Right kidney (tissue), 9 donors: ENCODE data around the gene GPR157.
"Not testable (repeated sequence)": the region's sequence is repeated elsewhere in the genome, so short reads cannot be mapped to it uniquely, and the experiment has no call there.

Source experiments
- DNase-seq: peaks from one replicate; pipeline ENCODE4 v3.0.0-alpha.2; 2016
- long read RNA-seq, 8 donors: transcript quantifications; one replicate each; lab custom pipeline, GENCODE V29; 2026

GPR157 gene, protein sequence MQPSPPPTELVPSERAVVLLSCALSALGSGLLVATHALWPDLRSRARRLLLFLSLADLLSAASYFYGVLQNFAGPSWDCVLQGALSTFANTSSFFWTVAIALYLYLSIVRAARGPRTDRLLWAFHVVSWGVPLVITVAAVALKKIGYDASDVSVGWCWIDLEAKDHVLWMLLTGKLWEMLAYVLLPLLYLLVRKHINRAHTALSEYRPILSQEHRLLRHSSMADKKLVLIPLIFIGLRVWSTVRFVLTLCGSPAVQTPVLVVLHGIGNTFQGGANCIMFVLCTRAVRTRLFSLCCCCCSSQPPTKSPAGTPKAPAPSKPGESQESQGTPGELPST
- long read RNA-seq, donor 1 = 0 reads
- long read RNA-seq, donor 2 = 0 reads
- long read RNA-seq, donor 3, full-length matches to known transcripts = 1 of 1 reads
- long read RNA-seq, donor 3, partial matches to known transcripts = 0 of 1 reads
- long read RNA-seq, donor 3, other reads (novel, unspliced or antisense) = 0 of 1 reads
- long read RNA-seq, donor 4, full-length matches to known transcripts = 1 of 1 reads
- long read RNA-seq, donor 4, partial matches to known transcripts = 0 of 1 reads
- long read RNA-seq, donor 4, other reads (novel, unspliced or antisense) = 0 of 1 reads
- long read RNA-seq, donor 5 = 0 reads
- long read RNA-seq, donor 6 = 0 reads
- long read RNA-seq, donor 7, partial matches to known transcripts = 0 of 1 reads
- long read RNA-seq, donor 7, other reads (novel, unspliced or antisense) = 0 of 1 reads
- long read RNA-seq, donor 8 = 0 reads

DNA sequence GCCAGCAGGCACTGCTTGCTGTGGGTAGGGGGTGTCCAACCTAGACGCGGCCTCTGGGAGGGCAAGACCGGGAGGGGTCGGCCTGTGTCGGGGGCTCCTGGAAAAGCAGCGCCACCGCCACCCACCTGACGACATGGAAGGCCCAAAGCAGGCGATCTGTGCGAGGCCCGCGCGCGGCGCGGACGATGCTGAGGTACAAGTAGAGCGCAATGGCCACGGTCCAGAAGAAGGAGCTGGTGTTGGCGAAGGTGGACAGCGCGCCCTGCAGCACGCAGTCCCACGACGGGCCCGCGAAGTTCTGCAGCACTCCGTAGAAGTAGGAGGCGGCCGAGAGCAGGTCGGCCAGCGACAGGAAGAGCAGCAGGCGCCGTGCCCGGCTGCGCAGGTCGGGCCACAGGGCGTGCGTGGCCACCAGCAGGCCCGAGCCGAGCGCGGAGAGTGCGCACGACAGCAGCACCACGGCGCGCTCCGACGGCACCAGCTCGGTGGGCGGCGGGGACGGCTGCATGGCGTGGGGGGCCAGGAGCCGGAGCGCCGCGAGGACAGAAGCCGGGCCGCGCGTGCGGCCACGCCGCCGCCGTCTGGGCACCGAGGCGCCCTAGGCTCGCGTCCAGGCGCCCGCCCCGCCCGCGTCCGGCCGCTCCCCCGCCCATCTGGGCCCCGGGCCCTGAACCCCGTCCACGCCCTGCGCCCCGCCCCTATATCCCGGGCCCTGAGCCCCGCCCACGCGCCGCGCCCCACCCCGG, at the start of gene GPR157:
GPR157 (minus strand) TSS at position 583 of the 746 bp plus-strand sequence; CDS start at position 508, 75 bp downstream.
- DNase-seq = peak; percentile 81

DNA sequence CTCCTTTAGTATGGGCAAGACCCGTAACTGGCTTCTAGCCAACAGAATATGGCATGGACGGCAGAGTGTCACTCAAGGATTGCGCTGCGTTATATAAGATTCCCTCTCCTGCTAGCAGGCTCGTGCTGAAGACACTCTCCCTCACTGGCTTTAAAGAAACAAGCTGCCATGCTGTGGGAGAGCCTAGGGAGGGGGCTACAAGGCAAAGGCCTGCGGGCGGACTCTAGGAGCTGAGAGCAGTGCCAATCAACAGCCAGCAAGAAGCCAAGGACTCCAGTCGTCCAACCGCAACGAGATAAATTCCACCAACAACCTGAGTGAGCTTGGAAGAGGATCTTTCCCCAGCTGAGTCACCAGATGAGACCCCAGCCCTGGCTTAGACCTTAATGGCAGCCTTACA, 45.9 kb upstream of the GPR157 start:
- no peak for DNase-seq

GRCh38 chr1:9174243-9174642, 45.3 kb upstream of the GPR157 start:
- no peak for DNase-seq

- DNase-seq = no peak
Measured at GRCh38 chr1:9169601-9170137, 40.8 kb upstream of the GPR157 start.

DNA sequence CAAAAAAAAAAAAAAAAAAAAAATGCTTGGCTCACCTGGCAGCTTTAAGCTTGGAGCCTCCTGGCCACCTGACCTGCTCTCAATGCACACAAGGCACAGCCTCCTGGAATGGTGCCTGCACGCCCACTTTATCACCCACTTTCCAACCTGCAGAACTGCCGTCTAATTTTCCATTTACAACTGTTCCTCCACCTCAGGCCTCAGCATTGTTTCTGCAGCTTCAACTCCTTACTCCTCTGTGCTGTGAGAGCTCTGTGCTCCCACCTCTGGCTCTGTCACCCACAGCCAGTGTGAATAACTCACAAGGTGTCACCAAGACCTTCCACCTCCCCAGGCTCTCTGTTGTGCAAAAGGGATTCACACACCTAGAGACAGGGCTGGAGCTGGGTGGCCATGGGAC, 38.7 kb upstream of the GPR157 start:
- DNase-seq = no peak

DNA sequence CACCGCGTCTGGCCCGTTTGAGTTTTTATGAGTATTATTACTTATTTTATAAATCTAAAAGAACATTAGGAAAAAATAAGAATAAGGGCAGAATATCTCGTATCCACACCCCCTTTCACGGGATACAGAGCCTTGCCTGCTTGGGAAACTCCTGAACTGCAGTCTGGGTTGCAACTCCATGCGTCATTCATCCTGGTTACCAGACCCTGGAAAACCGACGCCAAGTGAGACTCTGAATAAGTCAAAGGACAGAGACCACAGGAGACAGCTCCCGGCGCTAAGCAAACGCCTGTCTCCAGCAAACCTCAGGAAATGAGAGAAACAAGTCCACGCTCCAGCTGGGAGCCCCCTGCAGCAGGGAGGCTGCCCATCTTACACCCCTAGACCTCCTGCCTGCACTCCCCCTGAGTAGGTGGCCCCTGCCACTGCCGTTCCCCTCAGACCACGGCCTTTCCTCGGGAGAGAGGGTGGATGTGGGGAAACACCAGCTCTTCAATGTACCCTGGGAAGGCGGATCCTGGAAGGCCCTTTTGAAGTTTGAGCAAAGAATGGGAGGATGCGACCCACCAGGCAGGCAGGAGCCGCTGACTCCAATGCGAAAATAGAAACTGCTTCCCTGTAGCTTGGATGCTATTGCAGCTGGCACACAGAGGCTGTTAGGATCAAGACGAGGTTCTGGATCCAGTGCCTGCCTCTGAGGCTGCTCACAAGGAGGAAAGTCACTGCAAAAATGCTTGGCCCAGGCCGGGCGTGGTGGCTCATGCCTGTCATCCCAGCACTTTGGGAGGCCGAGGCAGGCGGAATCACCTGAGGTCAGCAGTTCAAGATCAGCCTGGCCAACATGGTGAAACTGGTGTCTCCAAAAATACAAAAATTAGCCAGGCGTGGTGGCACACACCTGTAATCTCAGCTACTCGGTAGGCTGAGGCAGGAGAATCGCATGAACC, 37.7 kb upstream of the GPR157 start:
- DNase-seq = no peak

DNA sequence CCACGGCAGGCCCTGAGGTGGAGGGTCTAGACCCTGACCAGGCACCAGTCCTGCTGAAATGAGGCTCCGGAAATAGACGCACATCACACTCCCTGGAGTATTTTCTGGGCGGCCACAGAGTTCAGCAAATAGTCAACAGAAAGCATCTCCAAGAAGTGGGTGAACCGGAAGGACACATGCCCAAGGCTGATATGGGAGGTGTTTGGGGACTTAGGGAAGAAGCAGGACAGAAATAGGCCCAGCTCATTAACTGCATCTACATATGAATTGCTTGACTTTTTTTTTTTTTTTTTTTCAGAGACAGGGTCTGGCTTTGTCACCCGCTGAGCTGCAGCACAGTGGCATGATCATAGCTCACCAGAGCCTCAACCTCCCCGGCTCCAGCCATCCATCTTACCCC, 36.5 kb upstream of the GPR157 start:
- no peak for DNase-seq

- no peak for DNase-seq
Measured at GRCh38 chr1:9164919-9165318, 36.0 kb upstream of the GPR157 start.

DNA sequence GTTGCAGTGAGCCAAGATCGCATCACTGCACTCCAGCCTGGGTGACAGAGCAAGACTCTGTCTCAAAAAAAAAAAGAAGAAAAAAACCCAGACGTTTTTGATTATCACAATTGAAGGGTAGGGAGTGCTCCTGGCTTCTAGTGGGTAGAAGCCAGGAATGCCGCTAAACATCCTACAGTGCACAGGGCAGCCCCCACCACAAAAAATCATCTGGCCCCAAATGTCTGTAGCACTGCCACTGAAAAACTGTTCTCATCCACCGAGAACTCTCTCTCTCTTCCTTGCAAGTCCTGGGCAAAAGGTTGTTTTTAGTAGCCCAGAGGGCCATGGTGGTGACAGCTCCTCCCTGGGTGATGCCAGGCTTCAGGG, 35.6 kb upstream of the GPR157 start:
- DNase-seq = no peak

- DNase-seq = no peak
Measured at GRCh38 chr1:9161963-9162362, 33.1 kb upstream of the GPR157 start.

DNA sequence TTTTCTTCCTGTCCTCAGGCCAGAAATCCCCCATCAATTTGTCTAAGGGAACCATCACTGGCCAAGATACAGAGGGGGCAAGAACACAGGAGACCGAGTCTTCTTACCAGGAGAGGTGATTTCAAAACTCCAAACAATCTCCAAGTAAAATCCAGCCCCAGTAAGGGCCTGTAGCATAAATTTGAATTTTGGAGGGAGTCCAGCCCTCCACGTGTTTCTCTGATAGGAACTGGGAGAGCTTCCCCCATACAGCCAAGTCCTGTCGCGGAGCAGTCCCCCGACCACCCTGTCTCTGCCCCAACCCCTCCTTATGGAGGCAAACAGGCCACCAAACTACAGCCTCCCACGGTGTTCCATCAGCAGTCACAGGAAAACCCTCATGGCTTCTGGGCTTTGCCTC, 32.4 kb upstream of the GPR157 start:
- no peak for DNase-seq

- no peak for DNase-seq
Measured at GRCh38 chr1:9160079-9160717, 31.3 kb upstream of the GPR157 start.

DNA sequence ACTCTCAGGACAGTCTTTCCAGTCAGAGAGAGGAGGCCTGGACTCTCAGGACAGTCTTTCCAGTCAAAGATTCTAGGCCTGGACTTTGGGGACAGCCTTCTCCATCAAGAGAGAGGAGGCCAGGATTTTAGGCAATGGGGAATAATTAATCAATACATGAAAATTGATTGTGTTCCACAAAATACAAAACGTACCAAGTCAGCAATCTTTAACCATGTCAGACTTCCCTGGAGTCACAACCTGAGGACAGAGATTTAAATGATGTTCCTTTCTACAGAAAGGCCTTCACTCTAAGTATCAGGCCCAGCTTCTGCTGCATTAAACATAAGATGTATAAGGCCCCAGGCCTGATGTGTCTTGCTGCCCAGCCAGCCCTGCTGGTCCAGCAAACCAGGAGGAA, 27.0 kb upstream of the GPR157 start:
- no peak for DNase-seq

DNA sequence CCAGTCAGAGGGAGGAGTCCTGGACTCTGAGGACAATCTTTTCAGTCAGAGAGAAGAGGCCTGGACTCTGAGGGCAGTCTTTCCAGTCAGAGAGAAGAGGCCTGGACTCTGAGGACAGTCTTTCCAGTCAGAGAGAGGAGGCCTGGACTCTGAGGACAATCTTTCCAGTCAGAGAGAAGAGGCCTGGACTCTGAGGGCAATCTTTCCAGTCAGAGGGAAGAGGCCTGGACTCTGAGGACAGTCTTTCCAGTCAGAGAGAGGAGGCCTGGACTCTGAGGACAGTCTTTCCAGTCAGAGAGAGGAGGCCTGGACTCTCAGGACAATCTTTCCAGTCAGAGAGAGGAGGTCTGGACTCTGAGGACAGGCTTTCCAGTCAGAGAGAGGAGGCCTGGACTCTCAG, 26.5 kb upstream of the GPR157 start:
- not testable (repeated sequence) for DNase-seq

DNA sequence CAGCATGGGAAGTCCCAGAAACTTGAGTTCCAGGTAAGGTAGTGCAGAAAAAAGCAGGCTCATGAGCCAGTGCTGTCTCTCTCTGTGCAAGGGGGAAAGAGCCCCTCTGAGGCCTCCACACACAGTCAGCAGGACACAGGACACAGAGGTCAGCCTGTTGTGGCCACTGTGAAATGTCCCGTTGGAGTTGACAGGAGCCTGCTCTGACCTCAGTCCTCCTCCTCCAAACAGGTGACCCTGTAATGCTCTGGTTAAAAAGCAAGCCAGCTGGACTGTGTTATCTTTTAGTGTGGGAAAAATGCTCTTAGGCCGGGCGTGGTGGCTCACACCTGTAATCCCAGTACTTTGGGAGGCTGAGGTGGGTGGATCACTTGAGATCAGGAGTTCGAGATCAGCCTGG, 24.2 kb upstream of the GPR157 start:
- no peak for DNase-seq

DNA sequence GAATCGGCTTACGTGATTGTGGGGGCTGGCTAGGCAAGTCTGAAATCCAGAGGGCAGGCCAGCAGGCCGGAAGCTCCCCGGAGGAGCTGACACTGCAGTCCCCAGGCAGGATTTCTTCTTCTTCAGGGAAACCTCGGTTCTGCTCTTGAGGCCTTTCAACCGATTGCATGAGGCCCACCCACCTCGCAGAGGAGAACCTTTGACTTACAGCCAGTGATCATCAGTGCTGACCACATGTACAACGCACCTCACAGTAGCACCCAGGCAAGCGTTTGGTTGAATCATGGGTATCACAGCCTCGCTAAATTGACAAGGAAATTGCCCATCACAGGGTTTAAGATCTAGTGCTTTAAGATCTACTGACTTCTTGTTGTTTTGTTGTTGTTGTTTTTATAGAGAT, 23.6 kb upstream of the GPR157 start:
- DNase-seq = no peak

GRCh38 chr1:9151328-9151860, 22.5 kb upstream of the GPR157 start:
- DNase-seq = no peak

DNA sequence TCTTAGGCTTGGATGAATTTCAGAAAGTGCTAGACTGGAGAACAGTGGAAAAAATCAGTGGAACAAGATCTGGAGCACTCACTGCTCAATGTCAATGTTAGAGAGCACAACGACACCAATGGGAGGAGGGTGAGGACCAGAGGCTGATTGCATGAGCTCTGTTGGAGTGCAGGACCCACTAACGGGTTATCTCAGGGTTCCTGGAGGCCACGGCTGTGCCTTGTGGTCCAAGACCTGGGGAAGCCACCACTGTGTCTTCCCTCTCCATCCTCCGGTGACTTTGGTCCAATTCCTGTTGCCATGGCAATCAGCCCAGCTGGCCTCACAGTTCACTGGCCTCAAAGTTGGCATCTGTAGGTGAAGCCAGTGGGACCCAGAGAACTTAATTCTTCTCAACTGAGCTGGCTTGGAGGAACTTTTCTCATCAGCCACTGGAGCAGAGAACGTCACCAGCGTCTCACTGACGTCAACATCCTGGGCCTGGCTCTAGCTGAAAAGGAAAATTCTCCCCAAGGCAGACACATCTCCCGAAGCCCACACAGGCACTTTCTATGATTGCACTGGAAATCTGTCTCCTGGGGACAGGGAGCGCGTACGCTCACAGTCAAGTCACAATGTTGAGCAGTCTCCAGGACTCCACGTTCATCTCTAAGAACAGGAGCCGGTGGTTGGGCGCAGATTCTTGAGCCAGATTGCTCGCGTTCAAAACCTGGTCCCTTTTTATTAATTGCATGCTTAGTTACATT, 21.9 kb upstream of the GPR157 start:
- no peak for DNase-seq

- no peak for DNase-seq
Measured at GRCh38 chr1:9149837-9150581, 21.1 kb upstream of the GPR157 start.
